ENCODE data around the gene POLR1C.
"Not testable (repeated sequence)": the region's sequence is repeated elsewhere in the genome, so short reads cannot be mapped to it uniquely, and the experiment has no call there.

Gene POLR1C

DNA sequence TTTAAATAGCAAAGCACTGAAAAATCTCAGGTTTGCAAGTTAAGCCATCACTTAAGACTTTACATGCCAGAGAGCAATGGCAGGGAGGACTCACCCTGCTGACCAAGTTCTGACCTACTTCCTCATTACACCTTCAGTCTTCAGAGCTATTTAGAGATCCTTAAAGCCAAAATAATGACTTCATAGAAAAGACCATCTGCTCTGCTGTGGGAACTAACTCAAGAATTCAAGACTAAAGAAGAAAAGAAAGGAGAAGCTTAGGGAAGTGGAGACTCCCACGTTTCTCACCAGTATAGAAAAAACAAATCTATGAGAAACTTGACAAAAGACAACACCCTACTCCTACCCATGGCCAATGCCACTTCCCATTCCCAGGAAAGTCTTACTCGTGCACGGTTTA lies 30.3 kb downstream of the POLR1C start:
- no peak for TF ChIP-seq Cebpa-rat (IDR thresholded peaks at IDR 0.05)
- H3K27me3 ChIP-seq: no peaks in the 10 kb centered on the region
- no peaks in the 10 kb centered on the region for H3K9me3 ChIP-seq (replicated peaks in 1 of 11)
- H3K36me3 ChIP-seq: peaks cover 99 to 100% (median 100%) of the 10 kb centered on the region in 11 experiments
- H3K4me1 ChIP-seq: peaks cover 0 to 13% (median 0%) of the 10 kb centered on the region in 10 experiments; a peak in 2 of 20 replicates
- no peak overlapping the region for H3K4me2 ChIP-seq
- H4K20me1 ChIP-seq: peaks cover 0 to 17% (median 3%) of the 10 kb centered on the region in 11 experiments; a peak in 5 of 22 replicates
- no peak overlapping the region for H3K9ac ChIP-seq
- H3K27ac ChIP-seq: no peak overlapping the region
- H3K4me3 ChIP-seq: no peak overlapping the region

DNA sequence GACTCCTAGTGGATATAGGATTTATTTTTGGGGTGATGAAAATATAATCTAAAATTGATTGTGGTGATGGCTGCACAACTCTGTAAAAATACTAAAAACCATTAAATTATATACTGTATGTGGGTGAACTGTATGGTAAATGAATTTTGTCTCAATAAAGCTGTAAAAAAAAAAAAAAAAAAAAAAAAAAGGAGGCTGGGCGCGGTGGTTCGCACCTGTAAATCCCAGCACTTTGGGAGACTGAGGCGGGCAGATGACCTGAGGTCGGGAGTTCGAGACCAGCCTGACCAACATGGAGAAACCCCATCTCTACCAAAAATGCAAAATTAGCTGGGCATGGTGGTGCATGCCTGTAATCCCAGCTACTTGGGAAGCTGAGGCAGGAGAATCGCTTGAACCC lies 40.7 kb downstream of the POLR1C start:
- not testable (repeated sequence) for H3K4me1 ChIP-seq; H3K9me3 ChIP-seq (replicated peaks in 1 of 11); H4K20me1 ChIP-seq; H3K9ac ChIP-seq; H3K27ac ChIP-seq; H3K4me3 ChIP-seq; H3K4me2 ChIP-seq; H3K27me3 ChIP-seq
- peaks cover 99 to 100% (median 100%) of the 10 kb centered on the region in 11 experiments for H3K36me3 ChIP-seq

DNA sequence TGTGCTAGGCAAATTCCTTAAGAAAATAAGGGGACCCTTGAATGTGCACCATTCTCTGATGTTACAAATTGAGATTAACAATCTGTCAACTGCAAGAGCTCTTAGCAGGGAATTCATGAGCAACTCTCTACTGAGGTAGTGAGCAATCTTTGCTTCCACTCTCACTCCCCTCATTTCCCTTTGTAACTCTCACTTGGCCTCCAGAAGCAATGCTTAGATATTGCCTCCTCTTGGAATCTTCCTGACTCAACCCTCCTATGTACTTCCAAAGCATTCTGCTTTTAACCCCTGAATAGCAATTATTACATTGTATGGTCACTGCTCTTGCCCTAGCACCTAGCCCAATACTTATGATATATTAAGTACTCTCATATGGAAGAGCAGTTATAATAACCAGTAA lies 42.4 kb downstream of the POLR1C start:
- H3K4me1 ChIP-seq: no peaks in the 10 kb centered on the region
- no peak overlapping the region for H3K4me2 ChIP-seq
- no peak overlapping the region for H3K27ac ChIP-seq
- no peak for TF ChIP-seq Cebpa-rat (IDR thresholded peaks at IDR 0.05)
- H4K20me1 ChIP-seq: peaks cover 0 to 10% (median 0%) of the 10 kb centered on the region in 11 experiments; a peak in 2 of 22 replicates
- no peak overlapping the region for H3K4me3 ChIP-seq
- H3K27me3 ChIP-seq: no peaks in the 10 kb centered on the region
- H3K9ac ChIP-seq: no peak overlapping the region
- no peaks in the 10 kb centered on the region for H3K9me3 ChIP-seq (replicated peaks in 1 of 11)
- H3K36me3 ChIP-seq: peaks cover 99 to 100% (median 100%) of the 10 kb centered on the region in 11 experiments

DNA sequence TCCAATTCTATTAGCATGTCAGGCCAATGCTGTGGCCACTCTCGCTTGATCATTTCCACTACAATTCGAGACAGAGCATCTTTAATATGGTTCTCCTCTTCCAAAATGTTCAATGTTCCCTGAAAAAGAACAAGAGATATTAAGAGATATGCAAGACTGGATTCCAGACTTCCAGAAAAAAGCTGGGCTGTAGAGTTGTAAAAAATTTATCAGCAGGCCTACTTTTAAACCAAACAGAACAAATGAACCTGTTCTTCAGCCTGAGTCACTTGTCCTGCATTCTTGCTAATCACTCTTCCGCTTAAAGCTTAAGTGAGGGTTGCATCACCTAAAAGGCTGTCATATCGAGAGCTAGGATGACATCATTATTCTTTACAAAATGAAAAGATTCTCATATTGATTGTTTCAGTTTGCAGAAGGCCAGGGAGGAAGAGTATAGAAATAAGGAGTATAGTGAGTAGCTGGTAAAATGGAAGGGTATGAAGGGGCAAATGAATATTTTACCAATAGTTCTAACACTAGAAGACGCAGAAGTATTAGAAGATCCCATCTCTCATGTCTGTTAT lies 54.1 kb downstream of the POLR1C start:
- TF ChIP-seq Cebpa-rat (IDR thresholded peaks at IDR 0.05): no peak
- no peak overlapping the region for H3K27ac ChIP-seq
- no peak overlapping the region for H3K4me3 ChIP-seq
- no peak overlapping the region for H3K4me2 ChIP-seq
- peaks cover 66 to 81% (median 76%) of the 10 kb centered on the region in 11 experiments for H3K36me3 ChIP-seq
- H3K9ac ChIP-seq: no peak overlapping the region
- H4K20me1 ChIP-seq: peaks cover 0 to 75% (median 30%) of the 10 kb centered on the region in 11 experiments; a peak in 14 of 22 replicates
- no peaks in the 10 kb centered on the region for H3K9me3 ChIP-seq (replicated peaks in 1 of 11)
- no peaks in the 10 kb centered on the region for H3K27me3 ChIP-seq
- H3K4me1 ChIP-seq: peaks cover 6 to 16% (median 12%) of the 10 kb centered on the region in 10 experiments; a peak in 19 of 20 replicates

Data from BLaER1 treated with 17β-estradiol and CSF1 and Interleukin-3, amounts not matched to agents 10 nM and 100 nM (cell line).